Activated CD8-positive, alpha-beta T cell treated with anti-CD3 and anti-CD28 coated beads, Interleukin-2, amount 10 ng/mL, durations not matched to agents 7 days and 5 days (primary cell): ENCODE measurements around the gene MPP2. TPM values are rescaled to one million over a fixed set of nuclear protein-coding genes. Genes with fewer than 3 reads are reported as not detected.
A peak's percentile ranks its signal among the peaks of the same experiment; 100 is the strongest.
"Not testable (repeated sequence)": the region's sequence is repeated elsewhere in the genome, so short reads cannot be mapped to it uniquely, and the experiment has no call there.

Experiments used
- ATAC-seq: fragments of 150-1000 bp; cut with Tn5 transposase; one replicate; pipeline ENCODE4 v1.10.0; 2021; ENCODE audit warnings: moderate library complexity
- CTCF ChIA-PET: fragments of 350-600 bp; sonication (Branson Sonifier 250); formaldehyde crosslinking; loops from one replicate; lab custom pipeline; 2021; ENCODE audit warnings: antibody characterized with exemption; lab: Charles Lee
- POLR2A ChIA-PET: fragments of 350-600 bp; sonication (Branson Sonifier 250); formaldehyde crosslinking; loops from one replicate; lab custom pipeline; 2021; ENCODE audit warnings: antibody characterized with exemption; lab: Charles Lee
- DNase-seq: peaks from one replicate; pipeline ENCODE4 v3.0.0-alpha.2; 2020
- H3K27ac Mint-ChIP-seq: one replicate; pipeline ENCODE4 v1.8.0; 2021; ENCODE audit warnings: mild to moderate bottlenecking, mixed read lengths
- H3K27me3 Mint-ChIP-seq: one replicate; pipeline ENCODE4 v1.8.0; 2021; ENCODE audit warnings: low read depth, mixed read lengths
- H3K36me3 Mint-ChIP-seq: one replicate; pipeline ENCODE4 v1.8.0; 2021; ENCODE audit warnings: low read depth, mixed read lengths
- H3K4me1 Mint-ChIP-seq: one replicate; pipeline ENCODE4 v1.8.0; 2021; ENCODE audit warnings: low read depth, mixed read lengths
- H3K4me3 Mint-ChIP-seq: one replicate; pipeline ENCODE4 v1.8.0; 2021; ENCODE audit warnings: mild to moderate bottlenecking, mixed read lengths
- H3K9me3 Mint-ChIP-seq: one replicate; pipeline ENCODE4 v1.8.0; 2022; ENCODE audit warnings: mixed read lengths; ENCODE audit not compliant: insufficient read depth
- total RNA-seq, 2 experiments: library from RNA; stranded (reverse); gene quantifications; one replicate each; pipeline ENCODE4 v1.2.3, GENCODE V29; 2021

The MPP2 gene
- total RNA-seq, 2 experiments from 2014 or later, result 1.2 to 1.8 TPM

DNA sequence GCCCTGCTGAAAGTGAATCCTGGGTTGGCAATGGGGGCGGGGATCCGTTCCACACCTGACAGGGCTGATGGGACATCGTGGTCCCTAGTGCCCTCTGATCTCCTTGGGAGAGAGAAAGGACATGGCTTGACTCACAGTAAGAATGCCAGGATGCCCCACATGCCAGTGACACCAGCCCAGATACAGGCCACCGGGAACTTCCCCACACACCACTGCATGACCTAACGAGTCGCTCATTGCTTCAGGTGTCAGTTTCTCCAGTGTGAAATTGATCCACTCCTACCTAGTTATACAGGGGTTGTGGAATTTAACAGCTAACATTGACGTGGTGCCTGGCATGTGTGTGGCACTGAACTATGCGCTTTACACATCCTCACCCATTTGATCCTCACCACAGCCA is 52.8 kb downstream of the MPP2 start:
- H3K27me3 Mint-ChIP-seq, result peaks cover 7% of the 10 kb centered on the region
- DNase-seq, result no peak
- no peaks in the 10 kb centered on the region for H3K4me1 Mint-ChIP-seq
- H3K9me3 Mint-ChIP-seq, result no peaks in the 10 kb centered on the region
- ChIA-PET POLR2A (no interaction called here), CTCF (interaction anchor here (4.0 kb wide), 1 partner anchor 8 kb away, joined by 19 read pairs; the partner anchor contains the start of gene CD300LG)
- no peak overlapping the region for H3K4me3 Mint-ChIP-seq
- no peaks in the 10 kb centered on the region for H3K36me3 Mint-ChIP-seq
- H3K27ac Mint-ChIP-seq, result no peak overlapping the region
- ATAC-seq, result no peak

DNA sequence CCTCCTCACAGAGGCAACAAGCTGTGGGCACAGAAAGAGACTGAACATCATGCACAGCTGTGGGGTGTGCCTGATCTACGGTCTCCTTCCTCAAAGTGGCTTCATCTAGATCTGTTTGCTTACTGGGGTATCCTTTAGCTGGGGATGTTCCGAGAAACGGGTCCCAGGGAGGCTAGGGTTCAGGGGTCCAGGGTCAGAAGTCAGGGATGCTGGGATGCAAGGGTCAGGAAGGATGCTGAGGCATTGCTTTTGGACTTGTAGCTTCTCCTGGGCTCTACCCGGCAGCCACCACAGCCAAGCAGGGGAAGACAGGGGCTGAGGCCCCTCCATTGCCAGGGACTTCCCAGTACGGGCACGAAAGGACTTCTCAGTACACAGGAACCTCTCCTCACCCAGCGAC is 53.8 kb downstream of the MPP2 start:
- Mint-ChIP-seq H3K36me3 (no peaks in the 10 kb centered on the region), H3K9me3 (no peaks in the 10 kb centered on the region)

DNA sequence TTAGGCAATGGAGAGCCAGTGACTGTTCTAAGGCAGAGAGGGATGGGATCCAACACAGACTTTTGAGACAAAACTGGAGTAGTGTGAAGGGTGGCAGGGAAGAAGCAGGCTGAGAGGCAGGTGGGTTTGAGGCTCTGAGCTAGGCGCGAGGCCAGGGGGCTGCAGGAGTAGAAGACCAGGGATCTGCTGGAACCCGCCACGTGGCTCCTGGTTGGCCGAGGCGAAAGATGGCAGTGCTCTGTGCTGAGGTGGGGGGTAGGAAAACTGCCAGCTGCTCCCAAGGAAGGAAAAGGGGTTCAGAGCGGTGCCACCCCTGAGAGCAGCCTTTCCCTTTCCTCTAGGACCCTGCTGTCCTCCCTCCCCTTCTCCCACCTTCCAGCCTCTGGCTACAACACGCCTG is 54.8 kb downstream of the MPP2 start:
- no peak for ATAC-seq
- Mint-ChIP-seq H3K9me3 (no peaks in the 10 kb centered on the region), H3K36me3 (no peaks in the 10 kb centered on the region), H3K27me3 (peaks cover 5% of the 10 kb centered on the region), H3K4me3 (no peak overlapping the region), H3K27ac (no peak overlapping the region), H3K4me1 (no peaks in the 10 kb centered on the region)
- CTCF ChIA-PET, result no interaction called here
- DNase-seq, result no peak
- POLR2A ChIA-PET, result no interaction called here

More for the DNA sequence above, 53.8 kb downstream of the MPP2 start:
- no peak overlapping the region for H3K4me3 Mint-ChIP-seq
- ATAC-seq, result no peak
- DNase-seq, result no peak
- H3K27ac Mint-ChIP-seq, result no peak overlapping the region
- no peaks in the 10 kb centered on the region for H3K4me1 Mint-ChIP-seq
- ChIA-PET CTCF (interaction anchor here (1.0 kb wide), 1 partner anchor 27 kb away, joined by 3 read pairs; no protein-coding TSS in a partner anchor), POLR2A (no interaction called here)
- peaks cover 5% of the 10 kb centered on the region for H3K27me3 Mint-ChIP-seq

DNA sequence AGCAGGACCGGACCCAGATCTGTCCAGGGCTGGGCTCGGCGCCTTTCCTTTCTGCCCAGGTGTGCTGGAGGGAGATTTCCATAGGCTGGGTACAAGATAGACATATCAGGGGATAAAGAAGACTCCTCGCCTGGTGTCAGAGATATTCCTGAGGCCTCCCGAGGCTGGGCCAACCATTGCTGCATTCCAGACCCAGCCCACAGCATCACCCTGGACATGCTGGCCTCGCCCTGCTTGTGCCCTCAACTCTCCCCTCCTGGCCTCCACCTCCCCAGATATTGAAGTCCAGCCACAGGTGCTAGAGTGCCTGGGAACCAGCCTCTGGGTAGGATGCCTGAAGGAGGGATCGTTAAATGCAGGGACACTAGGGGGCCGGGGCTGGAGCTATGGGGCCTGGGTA is 58.2 kb downstream of the MPP2 start:
- ChIA-PET POLR2A (no interaction called here), CTCF (no interaction called here)
- H3K36me3 Mint-ChIP-seq, result no peaks in the 10 kb centered on the region
- no peak overlapping the region for H3K4me3 Mint-ChIP-seq
- H3K27me3 Mint-ChIP-seq, result peaks cover 8% of the 10 kb centered on the region
- H3K27ac Mint-ChIP-seq, result no peak overlapping the region
- H3K4me1 Mint-ChIP-seq, result no peaks in the 10 kb centered on the region
- ATAC-seq (no peak), DNase-seq (no peak)
- H3K9me3 Mint-ChIP-seq, result no peaks in the 10 kb centered on the region

DNA sequence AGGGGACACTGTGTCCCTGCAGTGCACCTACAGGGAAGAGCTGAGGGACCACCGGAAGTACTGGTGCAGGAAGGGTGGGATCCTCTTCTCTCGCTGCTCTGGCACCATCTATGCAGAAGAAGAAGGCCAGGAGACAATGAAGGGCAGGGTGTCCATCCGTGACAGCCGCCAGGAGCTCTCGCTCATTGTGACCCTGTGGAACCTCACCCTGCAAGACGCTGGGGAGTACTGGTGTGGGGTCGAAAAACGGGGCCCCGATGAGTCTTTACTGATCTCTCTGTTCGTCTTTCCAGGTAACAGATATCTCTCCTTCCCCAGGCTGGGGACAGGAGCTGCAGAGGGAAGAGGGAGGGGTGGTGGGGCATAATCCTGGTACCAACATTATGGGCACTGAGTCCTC is 58.7 kb downstream of the MPP2 start:
- Mint-ChIP-seq H3K36me3 (no peaks in the 10 kb centered on the region), H3K4me3 (no peak overlapping the region), H3K4me1 (no peaks in the 10 kb centered on the region), H3K27ac (no peak overlapping the region), H3K27me3 (peaks cover 8% of the 10 kb centered on the region), H3K9me3 (no peaks in the 10 kb centered on the region)
- no peak for ATAC-seq
- CTCF ChIA-PET, result no interaction called here
- DNase-seq, result no peak
- POLR2A ChIA-PET, result interaction anchor here (0.7 kb wide), 1 partner anchor 295 kb away, joined by 4 read pairs; no protein-coding TSS in a partner anchor

DNA sequence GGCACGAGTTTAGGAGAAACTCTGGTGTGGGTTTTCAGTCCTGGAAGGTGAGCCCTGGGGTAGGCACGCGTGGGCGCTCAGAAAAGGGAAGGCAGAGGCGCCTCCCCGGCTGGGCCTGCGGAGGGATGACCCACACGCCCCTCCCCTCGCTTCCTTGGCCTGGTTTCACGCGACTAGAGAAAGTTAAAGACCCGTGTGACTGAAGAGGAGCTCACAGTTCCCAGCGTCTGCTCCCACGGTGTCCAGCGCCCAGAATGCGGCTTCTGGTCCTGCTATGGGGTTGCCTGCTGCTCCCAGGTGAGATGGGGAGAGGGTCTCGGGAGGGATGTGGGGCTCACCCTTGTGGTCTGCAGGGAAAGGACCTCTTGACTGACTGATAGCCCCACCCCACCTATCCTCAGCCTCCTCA is 60.4 kb downstream of the MPP2 start, which contains the start of gene CD300LG:
Gene CD300LG (plus strand): TSS at position 214 of the 409 bp plus-strand sequence. CDS start 41 bp downstream, at position 255.
- H3K4me1 Mint-ChIP-seq, result no peaks in the 10 kb centered on the region
- ATAC-seq (no peak), DNase-seq (no peak)
- POLR2A ChIA-PET, result no interaction called here
- H3K36me3 Mint-ChIP-seq, result no peaks in the 10 kb centered on the region
- H3K27me3 Mint-ChIP-seq, result peaks cover 9% of the 10 kb centered on the region
- CTCF ChIA-PET, result interaction anchor here (0.8 to 1.9 kb wide), 16 partner anchors 9 to 554 kb away, joined by 3 to 19 read pairs (median 4); no protein-coding TSS in a partner anchor
- H3K27ac Mint-ChIP-seq, result no peak within 1 kb of the TSS
- H3K9me3 Mint-ChIP-seq, result no peaks in the 10 kb centered on the region
- no peak within 1 kb of the TSS for H3K4me3 Mint-ChIP-seq

DNA sequence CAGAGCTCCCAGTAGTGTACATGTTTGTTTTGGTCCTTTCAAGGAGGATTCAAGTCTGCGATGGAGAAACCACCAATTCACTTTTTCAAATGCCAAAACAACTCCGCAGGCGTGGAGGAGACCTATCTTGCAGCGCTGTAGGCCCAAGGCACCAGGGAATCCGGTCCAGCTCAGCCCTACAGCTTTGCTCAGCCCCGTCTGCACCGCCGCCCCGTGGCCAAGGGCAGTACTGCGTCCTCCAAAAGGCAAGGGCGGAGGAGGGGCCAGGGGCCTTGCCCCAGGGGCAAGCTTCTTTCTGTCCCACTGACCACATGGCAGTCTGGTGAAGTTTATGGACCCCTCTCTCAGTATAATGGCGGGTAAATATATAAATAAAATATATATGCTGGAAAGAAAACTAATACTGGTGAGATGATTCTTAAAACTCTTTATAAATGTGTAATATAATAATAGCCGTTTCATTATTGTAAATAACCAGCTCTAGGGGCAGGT is 61.1 kb downstream of the MPP2 start:
- Mint-ChIP-seq H3K36me3 (no peaks in the 10 kb centered on the region), H3K4me3 (no peak overlapping the region), H3K4me1 (no peaks in the 10 kb centered on the region), H3K9me3 (no peaks in the 10 kb centered on the region), H3K27me3 (peaks cover 8% of the 10 kb centered on the region), H3K27ac (no peak overlapping the region)
- ChIA-PET CTCF (interaction anchor here (0.5 to 1.9 kb wide), 28 partner anchors 10 to 554 kb away, joined by 3 to 19 read pairs (median 4); partner anchors contain the start of gene DUSP3), POLR2A (no interaction called here)
- peak; percentile 97 for ATAC-seq
- peak; percentile 80 for DNase-seq

GRCh38 chr17:43845766-43846165 is 61.6 kb downstream of the MPP2 start:
- POLR2A ChIA-PET, result no interaction called here
- ATAC-seq, result no peak

GRCh38 chr17:43844241-43844640 is 63.1 kb downstream of the MPP2 start:
- no peak for DNase-seq
- H3K9me3 Mint-ChIP-seq, result no peaks in the 10 kb centered on the region
- no peak overlapping the region for H3K27ac Mint-ChIP-seq
- H3K4me3 Mint-ChIP-seq, result no peak overlapping the region
- CTCF ChIA-PET, result no interaction called here
- H3K4me1 Mint-ChIP-seq, result no peaks in the 10 kb centered on the region
- peaks cover 15% of the 10 kb centered on the region for H3K27me3 Mint-ChIP-seq
- POLR2A ChIA-PET, result no interaction called here
- no peak for ATAC-seq
- no peaks in the 10 kb centered on the region for H3K36me3 Mint-ChIP-seq

More at GRCh38 chr17:43845766-43846165, 61.6 kb downstream of the MPP2 start:
- H3K27me3 Mint-ChIP-seq, result peaks cover 8% of the 10 kb centered on the region
- no peak overlapping the region for H3K4me3 Mint-ChIP-seq
- DNase-seq, result no peak
- H3K27ac Mint-ChIP-seq, result no peak overlapping the region
- H3K4me1 Mint-ChIP-seq, result no peaks in the 10 kb centered on the region
- CTCF ChIA-PET, result interaction anchor here (0.5 to 1.9 kb wide), 24 partner anchors 10 to 445 kb away, joined by 3 to 19 read pairs (median 4); partner anchors contain the start of gene DUSP3
- no peaks in the 10 kb centered on the region for H3K36me3 Mint-ChIP-seq
- no peaks in the 10 kb centered on the region for H3K9me3 Mint-ChIP-seq

DNA sequence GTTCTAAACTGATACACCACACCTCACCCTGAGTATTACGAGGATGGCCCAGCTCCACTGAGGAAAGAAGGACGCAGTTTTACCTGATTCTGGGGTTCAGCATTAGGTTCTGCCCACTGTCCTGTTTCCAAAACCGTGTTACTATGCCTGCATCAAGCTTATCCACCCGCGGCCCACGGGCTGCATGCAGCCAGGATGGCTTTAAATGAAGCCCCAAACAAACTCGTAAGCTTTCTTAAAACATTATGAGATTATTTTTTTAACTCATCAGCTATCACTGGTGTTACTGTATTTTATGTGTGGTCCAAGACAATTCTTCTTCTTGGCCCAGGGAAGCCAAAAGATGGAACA is 64.4 kb downstream of the MPP2 start:
- CTCF ChIA-PET, result no interaction called here

GRCh38 chr17:43842091-43842974 is 65.0 kb downstream of the MPP2 start:
- not testable (repeated sequence) for H3K36me3 Mint-ChIP-seq, H3K27ac Mint-ChIP-seq

More for the DNA sequence above, 64.4 kb downstream of the MPP2 start:
- POLR2A ChIA-PET, result no interaction called here
- DNase-seq, result no peak
- H3K27ac Mint-ChIP-seq, result no peak overlapping the region
- peaks cover 15% of the 10 kb centered on the region for H3K27me3 Mint-ChIP-seq
- H3K36me3 Mint-ChIP-seq, result no peaks in the 10 kb centered on the region
- H3K9me3 Mint-ChIP-seq, result no peaks in the 10 kb centered on the region
- no peak overlapping the region for H3K4me3 Mint-ChIP-seq
- no peaks in the 10 kb centered on the region for H3K4me1 Mint-ChIP-seq
- no peak for ATAC-seq

DNA sequence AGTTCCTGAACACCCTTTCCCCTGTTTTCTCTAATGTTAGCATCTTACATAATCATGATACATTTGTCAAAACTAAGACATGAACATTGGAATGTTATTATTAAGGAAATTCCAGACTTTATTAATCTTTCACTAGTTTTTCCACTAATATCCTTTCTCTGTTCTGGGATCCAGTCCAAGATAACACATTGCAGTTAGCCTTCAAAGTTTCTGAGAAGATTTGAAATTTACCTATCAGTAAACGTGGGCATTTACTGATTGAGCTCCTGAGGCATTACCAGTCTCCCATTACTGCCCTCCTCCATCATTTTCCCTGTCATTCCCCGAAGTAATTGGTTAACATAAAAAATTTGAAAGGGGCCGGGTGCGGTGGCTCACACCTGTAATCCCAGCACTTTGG is 66.1 kb downstream of the MPP2 start:
- ATAC-seq, result no peak
- CTCF ChIA-PET, result no interaction called here
- H3K4me3 Mint-ChIP-seq, result no peak overlapping the region

More at GRCh38 chr17:43842091-43842974, 65.0 kb downstream of the MPP2 start:
- H3K4me3 Mint-ChIP-seq, H3K9me3 Mint-ChIP-seq, ATAC-seq, DNase-seq, CTCF ChIA-PET, POLR2A ChIA-PET, H3K4me1 Mint-ChIP-seq: not testable (repeated sequence)
- peaks cover 15% of the 10 kb centered on the region for H3K27me3 Mint-ChIP-seq

More for the DNA sequence above, 66.1 kb downstream of the MPP2 start:
- H3K36me3 Mint-ChIP-seq, result no peaks in the 10 kb centered on the region
- POLR2A ChIA-PET, result no interaction called here
- peaks cover 15% of the 10 kb centered on the region for H3K27me3 Mint-ChIP-seq
- H3K27ac Mint-ChIP-seq, result no peak overlapping the region
- no peak for DNase-seq
- H3K4me1 Mint-ChIP-seq, result no peaks in the 10 kb centered on the region
- H3K9me3 Mint-ChIP-seq, result no peaks in the 10 kb centered on the region
